ENCODE results near the gene XPC.

DNA sequence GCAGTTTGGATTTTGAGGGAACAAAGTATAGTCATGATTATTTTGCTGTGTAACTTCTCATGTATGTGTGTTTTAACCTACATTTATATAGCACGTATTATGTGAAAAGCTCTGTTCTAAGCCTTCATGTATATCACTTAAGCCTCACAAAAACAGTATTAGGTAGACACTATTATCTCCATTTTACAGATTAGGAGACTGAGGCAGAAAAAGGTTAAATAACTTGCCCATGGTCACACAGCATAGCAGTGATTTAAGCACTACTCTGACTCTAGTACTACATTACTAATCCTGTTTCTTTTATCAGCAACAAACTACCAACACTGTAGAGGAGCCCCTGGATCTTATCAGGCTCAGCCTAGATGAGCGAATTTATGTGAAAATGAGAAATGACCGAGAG lies 2.9 kb upstream of the XPC start:
- TF ChIP-seq, protein P1, sequence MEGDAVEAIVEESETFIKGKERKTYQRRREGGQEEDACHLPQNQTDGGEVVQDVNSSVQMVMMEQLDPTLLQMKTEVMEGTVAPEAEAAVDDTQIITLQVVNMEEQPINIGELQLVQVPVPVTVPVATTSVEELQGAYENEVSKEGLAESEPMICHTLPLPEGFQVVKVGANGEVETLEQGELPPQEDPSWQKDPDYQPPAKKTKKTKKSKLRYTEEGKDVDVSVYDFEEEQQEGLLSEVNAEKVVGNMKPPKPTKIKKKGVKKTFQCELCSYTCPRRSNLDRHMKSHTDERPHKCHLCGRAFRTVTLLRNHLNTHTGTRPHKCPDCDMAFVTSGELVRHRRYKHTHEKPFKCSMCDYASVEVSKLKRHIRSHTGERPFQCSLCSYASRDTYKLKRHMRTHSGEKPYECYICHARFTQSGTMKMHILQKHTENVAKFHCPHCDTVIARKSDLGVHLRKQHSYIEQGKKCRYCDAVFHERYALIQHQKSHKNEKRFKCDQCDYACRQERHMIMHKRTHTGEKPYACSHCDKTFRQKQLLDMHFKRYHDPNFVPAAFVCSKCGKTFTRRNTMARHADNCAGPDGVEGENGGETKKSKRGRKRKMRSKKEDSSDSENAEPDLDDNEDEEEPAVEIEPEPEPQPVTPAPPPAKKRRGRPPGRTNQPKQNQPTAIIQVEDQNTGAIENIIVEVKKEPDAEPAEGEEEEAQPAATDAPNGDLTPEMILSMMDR (conservative IDR thresholded peaks at IDR 0.05) = no peak
- TF ChIP-seq ZFX (IDR thresholded peaks at IDR 0.05) = no peak

Data from C4-2B (cell line).